Measurements from ENCODE around the gene NAB1.

NAB1 gene

GRCh38 chr2:190670182-190670946 is 21.5 kb downstream of the NAB1 start:
- Mint-ChIP-seq H3K4me3 (no peak overlapping the region), H3K27me3 (ENCODE audit: low read depth) (no peaks in the 10 kb centered on the region), H3K9me3 (peaks cover 7% of the 10 kb centered on the region), H3K4me1 (peaks cover 7% of the 10 kb centered on the region), H3K36me3 (ENCODE audit: low read depth) (peaks cover 51% of the 10 kb centered on the region), H3K27ac (no peak overlapping the region)
- no peak for TF ChIP-seq CTCF (IDR thresholded peaks at IDR 0.05; ENCODE audit: unreplicated experiment in 3 of 3)

- no peaks in the 10 kb centered on the region for H3K9me3 Mint-ChIP-seq
- no peak for TF ChIP-seq CTCF (IDR thresholded peaks at IDR 0.05; ENCODE audit: unreplicated experiment in 3 of 3)
- H3K4me1 Mint-ChIP-seq, result peaks cover 35% of the 10 kb centered on the region
- H3K27me3 Mint-ChIP-seq (ENCODE audit: low read depth), result no peaks in the 10 kb centered on the region
- H3K36me3 Mint-ChIP-seq (ENCODE audit: low read depth), result peaks cover 58% of the 10 kb centered on the region
- H3K4me3 Mint-ChIP-seq, result no peak overlapping the region
- H3K27ac Mint-ChIP-seq, result peak overlapping the region; percentile 14 to 64 (median 25)
Observed at GRCh38 chr2:190674966-190675650, 26.2 kb downstream of the NAB1 start.

GRCh38 chr2:190677255-190677654 is 28.4 kb downstream of the NAB1 start:
- Mint-ChIP-seq H3K27ac (peak overlapping the region; percentile 33 to 48 (median 41)), H3K27me3 (ENCODE audit: low read depth) (no peaks in the 10 kb centered on the region), H3K9me3 (no peaks in the 10 kb centered on the region), H3K4me3 (no peak overlapping the region), H3K36me3 (ENCODE audit: low read depth) (peaks cover 49% of the 10 kb centered on the region), H3K4me1 (peaks cover 41% of the 10 kb centered on the region)
- no peak for TF ChIP-seq CTCF (IDR thresholded peaks at IDR 0.05; ENCODE audit: unreplicated experiment in 3 of 3)

- H3K27me3 Mint-ChIP-seq (ENCODE audit: low read depth), result no peaks in the 10 kb centered on the region
- H3K27ac Mint-ChIP-seq, result peak overlapping the region; percentile 73 to 88 (median 78)
- no peak for TF ChIP-seq CTCF (IDR thresholded peaks at IDR 0.05; ENCODE audit: unreplicated experiment in 3 of 3)
- peak overlapping the region; percentile 16 to 45 (median 17) for H3K4me3 Mint-ChIP-seq
- peaks cover 37% of the 10 kb centered on the region for H3K36me3 Mint-ChIP-seq (ENCODE audit: low read depth)
- H3K4me1 Mint-ChIP-seq, result peaks cover 41% of the 10 kb centered on the region
- no peaks in the 10 kb centered on the region for H3K9me3 Mint-ChIP-seq
Observed at GRCh38 chr2:190678444-190679162, 29.7 kb downstream of the NAB1 start.

GRCh38 chr2:190679391-190679790 is 30.5 kb downstream of the NAB1 start:
- Mint-ChIP-seq H3K4me3 (no peak overlapping the region), H3K4me1 (peaks cover 41% of the 10 kb centered on the region), H3K27ac (peak overlapping the region; percentile 15 to 81 (median 62)), H3K36me3 (ENCODE audit: low read depth) (peaks cover 29% of the 10 kb centered on the region), H3K27me3 (ENCODE audit: low read depth) (no peaks in the 10 kb centered on the region), H3K9me3 (no peaks in the 10 kb centered on the region)
- TF ChIP-seq CTCF (IDR thresholded peaks at IDR 0.05; ENCODE audit: unreplicated experiment in 3 of 3), result no peak
